H1 (cell line): ENCODE results near the gene LRRC45. TPM values are rescaled to one million over a fixed set of nuclear protein-coding genes. Genes with fewer than 3 reads are reported as not detected.
A peak's percentile ranks its signal among the peaks of the same experiment; 100 is the strongest.

Source experiments
- CTCF ChIA-PET: fragments of 300-600 bp; sonication (Branson Sonifier 250); formaldehyde crosslinking; loops from one replicate; lab custom pipeline; 2021; ENCODE audit not compliant: partially characterized antibody; lab: Charles Lee
- POLR2A ChIA-PET: fragments of 300-600 bp; sonication (Branson Sonifier 250); formaldehyde crosslinking; loops from one replicate; lab custom pipeline; 2021; ENCODE audit warnings: inconsistent platforms; ENCODE audit not compliant: partially characterized antibody; lab: Charles Lee
- DNase-seq, 2 experiments: peaks; one replicate each; pipeline versions ENCODE4 v3.0.0 to v3.0.0-alpha.2; 2010 to 2022; ENCODE audit warnings: low spot score in 2 of 2, low read depth in 1 of 2, mixed read lengths in 1 of 2
- FAIRE-seq: peaks from 2 replicates; lab custom pipeline; 2011; peaks lifted over from hg19 to GRCh38; lab: Jason Lieb, UNC
- H2AFZ ChIP-seq: 2 replicates; pipeline ENCODE4 v1.8.1; 2012; ENCODE audit warnings: low read length, inconsistent platforms
- H2AK5ac ChIP-seq: 2 replicates; pipeline ENCODE4 v1.6.1; 2013; ENCODE audit warnings: low read depth, low read length
- H2BK120ac ChIP-seq: replicated peaks from 2 replicates; pipeline ENCODE3; 2013; ENCODE audit warnings: low read depth, low read length, inconsistent platforms
- H2BK12ac ChIP-seq: 2 replicates; pipeline ENCODE4 v1.6.1; 2013; ENCODE audit warnings: low read depth, low read length
- H2BK15ac ChIP-seq: 2 replicates; pipeline ENCODE4 v1.6.1; 2013; ENCODE audit warnings: low read length
- H2BK20ac ChIP-seq: 2 replicates; pipeline ENCODE4 v1.6.1; 2013; ENCODE audit warnings: low read length
- H2BK5ac ChIP-seq: 2 replicates; pipeline ENCODE4 v1.6.1; 2013; ENCODE audit warnings: low read depth, low read length
- H3K14ac ChIP-seq: 2 replicates; pipeline ENCODE4 v1.6.1; 2013; ENCODE audit warnings: inconsistent platforms; ENCODE audit not compliant: insufficient read length
- H3K18ac ChIP-seq: 2 replicates; pipeline ENCODE4 v1.6.1; 2013; ENCODE audit warnings: low read length; ENCODE audit errors: extremely low read depth
- H3K23ac ChIP-seq: 2 replicates; pipeline ENCODE4 v1.6.1; 2013; ENCODE audit warnings: inconsistent platforms; ENCODE audit not compliant: insufficient read length
- H3K23me2 ChIP-seq: 2 replicates; pipeline ENCODE4 v1.6.1; 2013; ENCODE audit warnings: low read depth, low read length
- H3K27ac ChIP-seq: 2 replicates; pipeline ENCODE4 v1.6.1; 2011; ENCODE audit warnings: low read depth, low read length, inconsistent platforms
- H3K27me3 ChIP-seq, 4 experiments: replicated peaks in 1 of 4; 1 replicate in 1 of 4; 2 replicates in 3 of 4; pipeline versions ENCODE4 v1.6.1 to v1.8.1; 2011 to 2013; ENCODE audit warnings: low read length in 3 of 4, mild to moderate bottlenecking in 3 of 4, inconsistent platforms in 2 of 4, mixed read lengths in 2 of 4, moderate library complexity in 1 of 4; ENCODE audit not compliant: control insufficient read depth in 3 of 4, insufficient read depth in 3 of 4; ENCODE audit errors: extremely low read depth in 1 of 4
- H3K36me3 ChIP-seq, 4 experiments: 2 replicates each; pipeline versions ENCODE4 v1.6.1 to v1.8.1; 2011 to 2013; ENCODE audit warnings: mild to moderate bottlenecking in 4 of 4, low read length in 3 of 4, moderate library complexity in 2 of 4, control low read depth in 1 of 4, inconsistent platforms in 1 of 4; ENCODE audit not compliant: insufficient read depth in 4 of 4, control insufficient read depth in 2 of 4
- H3K4ac ChIP-seq: replicated peaks from 2 replicates; pipeline ENCODE3; 2013; ENCODE audit warnings: low read length, low read depth, mixed read lengths, inconsistent platforms; ENCODE audit not compliant: insufficient read length
- H3K4me1 ChIP-seq, 4 experiments: replicated peaks in 1 of 4; 1 replicate in 1 of 4; 2 replicates in 3 of 4; pipeline versions ENCODE4 v1.6.1 to v1.8.1; 2011 to 2013; ENCODE audit warnings: low read length in 3 of 4, inconsistent platforms in 2 of 4, mixed read lengths in 1 of 4; ENCODE audit not compliant: insufficient read depth in 4 of 4, control insufficient read depth in 3 of 4
- H3K4me2 ChIP-seq, 2 experiments: 2 replicates each; pipeline versions ENCODE4 v1.6.1 to v1.8.1; 2011 to 2013; ENCODE audit warnings: low read depth in 2 of 2, low read length in 2 of 2, control low read depth in 1 of 2, inconsistent platforms in 1 of 2, mild to moderate bottlenecking in 1 of 2; ENCODE audit not compliant: insufficient read depth in 1 of 2
- H3K4me3 ChIP-seq, 4 experiments: fragments of 200-600, 300-600 bp in 1 of 4; sonication (generic), shearing (Covaris generic), sonication (Bioruptor Twin) in 1 of 4; 2 replicates each; pipeline versions ENCODE4 v1.5.1 to v1.8.1; 2011 to 2016; ENCODE audit warnings: low read length in 4 of 4, low read depth in 3 of 4, control low read depth in 2 of 4, inconsistent platforms in 2 of 4, mild to moderate bottlenecking in 2 of 4, mixed read lengths in 1 of 4, moderate library complexity in 1 of 4; ENCODE audit not compliant: insufficient read depth in 2 of 4; ENCODE audit errors: extremely low read depth in 1 of 4
- H3K56ac ChIP-seq: replicated peaks from 2 replicates; pipeline ENCODE3; 2013; ENCODE audit warnings: low read depth, mild to moderate bottlenecking, mixed read lengths, low read length, inconsistent platforms; ENCODE audit not compliant: insufficient read length
- H3K79me1 ChIP-seq: 2 replicates; pipeline ENCODE4 v1.6.1; 2013; ENCODE audit warnings: low read depth, low read length, control low read depth
- H3K79me2 ChIP-seq, 2 experiments: 2 replicates each; pipeline versions ENCODE4 v1.6.1 to v1.8.1; 2012 to 2013; ENCODE audit warnings: low read length in 2 of 2, mild to moderate bottlenecking in 2 of 2, inconsistent platforms in 1 of 2; ENCODE audit not compliant: insufficient read depth in 2 of 2, control insufficient read depth in 1 of 2
- H3K9ac ChIP-seq, 4 experiments: replicated peaks in 1 of 4; 1 replicate in 1 of 4; 2 replicates in 3 of 4; pipeline versions ENCODE4 v1.6.1 to v1.8.1; 2011 to 2013; ENCODE audit warnings: low read depth in 3 of 4, low read length in 3 of 4, control low read depth in 2 of 4, mild to moderate bottlenecking in 2 of 4, moderate library complexity in 2 of 4, inconsistent platforms in 1 of 4; ENCODE audit errors: extremely low read depth in 1 of 4
- H3K9me3 ChIP-seq, 2 experiments: 2 replicates each; pipeline versions ENCODE4 v1.6.1 to v1.8.1; 2012 to 2013; ENCODE audit warnings: mild to moderate bottlenecking in 2 of 2, moderate library complexity in 2 of 2, control low read depth in 1 of 2, inconsistent platforms in 1 of 2, low read depth in 1 of 2, low read length in 1 of 2, mixed read lengths in 1 of 2; ENCODE audit not compliant: insufficient read depth in 2 of 2
- H4K20me1 ChIP-seq, 2 experiments: replicated peaks in 1 of 2; 2 replicates each; pipeline versions ENCODE3 to v1.8.1; 2011 to 2013; ENCODE audit warnings: inconsistent platforms in 2 of 2, low read length in 2 of 2, mild to moderate bottlenecking in 1 of 2; ENCODE audit not compliant: insufficient read depth in 2 of 2, control insufficient read depth in 1 of 2
- H4K5ac ChIP-seq: 2 replicates; pipeline ENCODE4 v1.6.1; 2013; ENCODE audit warnings: low read length, low read depth, mixed read lengths, inconsistent platforms; ENCODE audit not compliant: insufficient read length
- H4K8ac ChIP-seq: 2 replicates; pipeline ENCODE4 v1.8.0; 2013; ENCODE audit warnings: mild to moderate bottlenecking, moderate library complexity, low read length, inconsistent platforms; ENCODE audit not compliant: insufficient read depth; ENCODE audit errors: extremely low read depth
- H4K91ac ChIP-seq: replicated peaks from 2 replicates; pipeline ENCODE3; 2013; ENCODE audit warnings: low read length, mixed read lengths, inconsistent platforms; ENCODE audit not compliant: insufficient read length
- CREB1 ChIP-seq: IDR thresholded peaks from 2 replicates; pipeline ENCODE4 v1.6.1; 2012; ENCODE audit warnings: inconsistent platforms
- HDAC6 ChIP-seq: IDR thresholded peaks from one replicate; pipeline ENCODE4 v1.7.1; 2012; ENCODE audit warnings: low read depth, mild to moderate bottlenecking, inconsistent platforms, low read length, moderate library complexity
- JUN ChIP-seq: IDR thresholded peaks from 2 replicates; pipeline ENCODE4 v1.6.1; 2011; ENCODE audit warnings: low read depth, mild to moderate bottlenecking, improper control_type of control experiment, low read length
- NRF1 ChIP-seq: IDR thresholded peaks from 2 replicates; pipeline ENCODE4 v1.6.1; 2011; ENCODE audit warnings: mild to moderate bottlenecking, low read depth, low read length, improper control_type of control experiment
- POLR2AphosphoS5 ChIP-seq: IDR thresholded peaks from 2 replicates; pipeline ENCODE4 v1.6.1; 2011; ENCODE audit warnings: low read depth, low read length
- WGBS, 2 experiments: shearing (Covaris generic) in 1 of 2; methylation state at CpG; one replicate each; pipeline versions ENCODE4 v1.1.6 to v1.1.7; 2013 to 2015; ENCODE audit warnings: low lambda C conversion rate in 2 of 2, mixed read lengths in 2 of 2, inconsistent platforms in 1 of 2, low coverage in 1 of 2, missing lambda C conversion rate in 1 of 2; ENCODE audit not compliant: insufficient replicate concordance in 2 of 2, insufficient coverage in 1 of 2, insufficient read length in 1 of 2; ENCODE audit errors: extremely low coverage in 1 of 2, missing lambda C conversion rate in 1 of 2; 5-methylcytosine and 5-hydroxymethylcytosine counted together
- polyA plus RNA-seq, 7 experiments: library from polyadenylated mRNA; depleted of rRNA in 3 of 7; stranded (reverse) in 5 of 7; unstranded in 2 of 7; fragments of >200 nt in 5 of 7; fragments of 200-250 nt in 2 of 7; gene quantifications; 1 replicate in 5 of 7; 2 replicates in 1 of 7; 4 replicates in 1 of 7; pipeline versions ENCODE4 v1.2.1 to v1.2.3, GENCODE V29; 2011 to 2013; ENCODE audit warnings: missing spikeins in 2 of 7, mixed read lengths in 2 of 7
- total RNA-seq: library from RNA; stranded (reverse); fragmentation: NEBNext Ultra II Directional; extraction: Animal tissue kit (Norgen Biotek cat#: 25700); gene quantifications from 2 replicates; pipeline ENCODE4 v1.2.1, GENCODE V29; 2021

LRRC45 gene
- total and polyA plus RNA-seq, 2 of the 8 experiments (the other 6 are each of a cell fraction or from before 2014, with no cell fraction given) = 11.5 to 29.0 TPM

- Histone ChIP-seq H2BK5ac (no peak overlapping the region), H3K27me3 (no peaks in the 10 kb centered on the region; a peak in 1 of 7 replicates), H3K4me1 (peaks cover 3 to 11% (median 6%) of the 10 kb centered on the region in 4 experiments; a peak in 6 of 7 replicates), H3K4me3 (peak overlapping the region in 2 of 4 experiments; percentile 49 to 77; a peak in 5 of 8 replicates), H3K23ac (no peak overlapping the region), H2BK15ac (no peak overlapping the region), H3K9ac (no peak overlapping the region), H4K91ac (no peak overlapping the region), H3K4me2 (peak overlapping the region; percentile 73 to 90), H2BK20ac (no peak overlapping the region), H3K56ac (no peak overlapping the region), H3K27ac (no peak overlapping the region), H2BK12ac (no peak overlapping the region), H3K36me3 (no peaks in the 10 kb centered on the region; a peak in 1 of 8 replicates), H3K79me1 (peaks cover 3% of the 10 kb centered on the region; the same call in 1 of the 2 replicates), H3K9me3 (no peaks in the 10 kb centered on the region), H3K4ac (no peak overlapping the region), H2AK5ac (no peak overlapping the region), H3K23me2 (peaks cover 13% of the 10 kb centered on the region; the same call in 1 of the 2 replicates), H3K18ac (no peak overlapping the region), H4K8ac (no peak overlapping the region), H4K20me1 (peaks cover 2 to 8% of the 10 kb centered on the region in 2 experiments), H4K5ac (no peak overlapping the region), H3K79me2 (peaks cover 0 to 2% of the 10 kb centered on the region in 2 experiments; a peak in 1 of 4 replicates), H2AFZ (no peak overlapping the region), H2BK120ac (no peak overlapping the region), H3K14ac (no peak overlapping the region)
- no peak for FAIRE-seq
- WGBS, 2 experiments = 89% methylated on average over 20 of the region's 20 CpGs; no CpG with 5 or more reads in 1 of the 2 experiments
- no peak for TF ChIP-seq POLR2AphosphoS5
- no peak for TF ChIP-seq HDAC6
- TF ChIP-seq JUN = no peak
- no peak for TF ChIP-seq NRF1
- TF ChIP-seq CREB1 = no peak
- no peak for DNase-seq
- ChIA-PET CTCF (interaction anchor here (0.6 to 1.9 kb wide), 13 partner anchors 14 to 169 kb away, joined by 3 to 11 read pairs (median 3); partner anchors contain the start of genes CENPX, GPS1, NOTUM and RFNG), POLR2A (interaction anchor here (0.8 to 1.8 kb wide), 10 partner anchors 16 to 193 kb away, joined by 3 to 8 read pairs (median 4); no protein-coding TSS in a partner anchor)
Measured at GRCh38 chr17:82035956-82036633, 13.0 kb downstream of the LRRC45 start.
